ENCODE data around the gene EVC.
A peak's percentile ranks its signal among the peaks of the same experiment; 100 is the strongest.

The EVC gene

GRCh38 chr4:5758741-5759140, 47.7 kb downstream of the EVC start:
- DNase-seq = peak; percentile 13

- DNase-seq = no peak
Measured at GRCh38 chr4:5759236-5760075, 48.5 kb downstream of the EVC start.

GRCh38 chr4:5760246-5760645, 49.2 kb downstream of the EVC start:
- DNase-seq = no peak

GRCh38 chr4:5760936-5761480, 50.0 kb downstream of the EVC start:
- no peak for DNase-seq

- no peak for DNase-seq
Measured at GRCh38 chr4:5770051-5770450, 59.0 kb downstream of the EVC start.

GRCh38 chr4:5772528-5773270, 61.7 kb downstream of the EVC start:
- no peak for DNase-seq

GRCh38 chr4:5773271-5773555, 62.2 kb downstream of the EVC start:
- DNase-seq = no peak

GRCh38 chr4:5774416-5775036, 63.5 kb downstream of the EVC start:
- DNase-seq = no peak

GRCh38 chr4:5776510-5776909, 65.5 kb downstream of the EVC start:
- no peak for DNase-seq

GRCh38 chr4:5780831-5781480, 70.0 kb downstream of the EVC start:
- no peak for DNase-seq

- DNase-seq = no peak
Measured at GRCh38 chr4:5781691-5782090, 70.7 kb downstream of the EVC start.

- no peak for DNase-seq
Measured at GRCh38 chr4:5782829-5783476, 72.0 kb downstream of the EVC start.

- no peak for DNase-seq
Measured at GRCh38 chr4:5783486-5783885, 72.5 kb downstream of the EVC start.

GRCh38 chr4:5784021-5784420, 73.0 kb downstream of the EVC start:
- no peak for DNase-seq

- DNase-seq = no peak
Measured at GRCh38 chr4:5784960-5785611, 74.1 kb downstream of the EVC start.

GRCh38 chr4:5785806-5786680, 75.0 kb downstream of the EVC start:
- DNase-seq = no peak

- no peak for DNase-seq
Measured at GRCh38 chr4:5787311-5787710, 76.3 kb downstream of the EVC start.

- no peak for DNase-seq
Measured at GRCh38 chr4:5788144-5788543, 77.1 kb downstream of the EVC start.

GRCh38 chr4:5789141-5789540, 78.1 kb downstream of the EVC start:
- DNase-seq = no peak

- DNase-seq = no peak
Measured at GRCh38 chr4:5790546-5790857, 79.5 kb downstream of the EVC start.

- DNase-seq = no peak
Measured at GRCh38 chr4:5791654-5792053, 80.7 kb downstream of the EVC start.

Data from CD4-positive, alpha-beta T cell treated with Interleukin-6 for 4 hours (primary cell).